Measurements from ENCODE around the gene P2RX7. TPM values are rescaled to one million over a fixed set of nuclear protein-coding genes. Genes with fewer than 3 reads are reported as not detected.

P2RX7 gene
- total RNA-seq, 1 experiment from 2014 or later: 0.17 TPM

DNA sequence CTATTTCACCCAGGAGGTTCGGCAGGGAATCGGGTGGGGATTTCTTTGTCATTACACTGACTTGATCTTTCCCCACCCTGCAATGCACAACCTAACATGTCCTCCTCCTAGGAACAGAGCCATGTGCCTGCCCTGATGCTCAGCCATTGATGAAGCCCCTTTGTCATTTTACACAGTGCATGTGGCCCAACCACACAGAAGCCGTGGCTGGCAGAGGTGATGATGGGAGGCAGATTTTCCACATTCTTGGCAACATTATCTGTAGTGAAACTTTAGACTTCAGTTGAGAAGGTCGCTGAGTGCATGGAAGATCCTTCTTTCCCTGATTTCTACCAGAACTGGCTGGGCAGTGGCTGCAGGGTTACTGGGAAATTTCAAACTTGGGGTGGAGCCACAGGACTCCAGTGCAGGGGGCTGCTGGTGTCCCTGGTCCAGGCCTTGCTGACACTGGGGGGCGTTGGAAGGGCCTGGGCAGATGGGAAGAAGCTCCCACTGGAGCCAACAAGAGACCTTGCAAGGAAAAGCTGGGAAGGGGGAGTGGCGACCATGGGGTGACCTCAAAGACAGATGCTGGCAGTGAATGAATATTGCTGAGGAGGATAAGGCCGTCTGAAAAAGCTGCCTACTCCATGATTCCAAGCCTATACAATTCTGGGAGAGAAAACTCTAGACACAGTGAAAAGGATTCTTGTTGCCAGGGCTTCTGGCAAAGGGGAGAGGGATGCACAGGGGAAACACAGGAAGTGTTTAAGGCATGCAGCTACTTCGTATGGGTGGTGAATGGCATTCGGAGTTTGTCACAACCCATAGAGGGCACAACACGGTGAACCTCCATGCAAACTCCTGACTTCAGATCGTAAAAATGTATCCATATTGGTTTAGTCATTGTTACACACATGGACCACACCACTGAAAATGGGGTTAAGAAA, 41.8 kb upstream of the P2RX7 start:
- no peak for DNase-seq (ENCODE audit: low spot score)
- H3K27ac ChIP-seq (ENCODE audit: low read depth, low read length, poor library complexity, severe bottlenecking): no peak overlapping the region
- H3K27me3 ChIP-seq (replicated peaks; ENCODE audit: insufficient read depth, low read depth, low read length, poor library complexity): no peaks in the 10 kb centered on the region
- peaks cover 7% of the 10 kb centered on the region for H3K4me1 ChIP-seq (ENCODE audit: insufficient read depth, low read length, poor library complexity, severe bottlenecking)
- H3K9me3 ChIP-seq (ENCODE audit: low read depth, low read length, poor library complexity, severe bottlenecking): no peaks in the 10 kb centered on the region
- intact Hi-C loops (cut with micrococcal nuclease; ENCODE audit: unreplicated experiment): loop anchor here (10.0 kb wide), 1 partner anchor 766 kb away; the partner anchor contains the start of gene PLA2G1B
- no peak overlapping the region for H3K4me3 ChIP-seq (ENCODE audit: low read depth, low read length, poor library complexity, severe bottlenecking)
- no peak for TF ChIP-seq CTCF (conservative IDR thresholded peaks at IDR 0.05; ENCODE audit: low read depth, low read length)
- no peak for TF ChIP-seq EZH2 (IDR thresholded peaks at IDR 0.05; ENCODE audit: borderline replicate concordance, low read depth, low read length, poor library complexity, severe bottlenecking)
- ChIA-PET POLR2A (ENCODE audit: low non-redundant PET) (interaction anchor here (0.5 kb wide), 1 partner anchor 1282 kb away, joined by 7 read pairs; no protein-coding TSS in a partner anchor), CTCF (no interaction called here)
- no TSS peak for BruUV-seq (replicated peaks)
- H3K36me3 ChIP-seq (ENCODE audit: insufficient read depth, low read length, poor library complexity, severe bottlenecking): no peaks in the 10 kb centered on the region

DNA sequence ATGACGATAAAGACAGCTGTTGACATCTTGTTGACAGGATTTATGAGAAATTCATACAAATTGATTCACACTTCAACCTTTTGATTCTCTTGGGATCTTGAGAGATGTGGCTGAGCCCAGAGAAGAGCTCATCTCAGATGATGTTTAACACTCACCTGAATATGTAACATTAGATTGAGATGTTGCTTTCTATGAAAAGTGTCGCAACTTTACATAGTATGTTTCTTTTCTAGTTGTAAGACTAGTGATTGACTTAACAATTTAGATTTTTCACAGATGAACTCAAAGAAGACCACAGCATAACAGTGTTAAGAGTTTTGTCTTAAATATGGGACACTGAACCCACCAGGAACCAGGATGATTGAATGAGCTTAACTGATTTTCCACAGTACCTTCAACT, 40.6 kb upstream of the P2RX7 start:
- ChIA-PET CTCF (no interaction called here), POLR2A (ENCODE audit: low non-redundant PET) (no interaction called here)
- Histone ChIP-seq H3K4me1 (ENCODE audit: insufficient read depth, low read length, poor library complexity, severe bottlenecking) (peaks cover 7% of the 10 kb centered on the region), H3K36me3 (ENCODE audit: insufficient read depth, low read length, poor library complexity, severe bottlenecking) (no peaks in the 10 kb centered on the region), H3K27ac (ENCODE audit: low read depth, low read length, poor library complexity, severe bottlenecking) (no peak overlapping the region), H3K9me3 (ENCODE audit: low read depth, low read length, poor library complexity, severe bottlenecking) (no peaks in the 10 kb centered on the region), H3K4me3 (ENCODE audit: low read depth, low read length, poor library complexity, severe bottlenecking) (no peak overlapping the region), H3K27me3 (replicated peaks; ENCODE audit: insufficient read depth, low read depth, low read length, poor library complexity) (no peaks in the 10 kb centered on the region)
- no peak for TF ChIP-seq EZH2 (IDR thresholded peaks at IDR 0.05; ENCODE audit: borderline replicate concordance, low read depth, low read length, poor library complexity, severe bottlenecking)
- no peak for TF ChIP-seq CTCF (conservative IDR thresholded peaks at IDR 0.05; ENCODE audit: low read depth, low read length)
- no TSS peak for BruUV-seq (replicated peaks)
- intact Hi-C loops (cut with micrococcal nuclease; ENCODE audit: unreplicated experiment): loop anchor here (10.0 kb wide), 1 partner anchor 767 kb away; the partner anchor contains the start of gene PLA2G1B
- no peak for DNase-seq (ENCODE audit: low spot score)

GRCh38 chr12:121093487-121093891, 39.2 kb upstream of the P2RX7 start:
- no peak for DNase-seq (ENCODE audit: low spot score)
- ChIA-PET POLR2A (ENCODE audit: low non-redundant PET) (interaction anchor here (0.6 kb wide), 1 partner anchor 703 kb away, joined by 5 read pairs; no protein-coding TSS in a partner anchor), CTCF (no interaction called here)
- no peak for TF ChIP-seq EZH2 (IDR thresholded peaks at IDR 0.05; ENCODE audit: borderline replicate concordance, low read depth, low read length, poor library complexity, severe bottlenecking)
- TF ChIP-seq CTCF (conservative IDR thresholded peaks at IDR 0.05; ENCODE audit: low read depth, low read length): no peak
- Histone ChIP-seq H3K9me3 (ENCODE audit: low read depth, low read length, poor library complexity, severe bottlenecking) (no peaks in the 10 kb centered on the region), H3K4me1 (ENCODE audit: insufficient read depth, low read length, poor library complexity, severe bottlenecking) (peaks cover 7% of the 10 kb centered on the region), H3K36me3 (ENCODE audit: insufficient read depth, low read length, poor library complexity, severe bottlenecking) (no peaks in the 10 kb centered on the region), H3K27ac (ENCODE audit: low read depth, low read length, poor library complexity, severe bottlenecking) (no peak overlapping the region), H3K4me3 (ENCODE audit: low read depth, low read length, poor library complexity, severe bottlenecking) (no peak overlapping the region), H3K27me3 (replicated peaks; ENCODE audit: insufficient read depth, low read depth, low read length, poor library complexity) (no peaks in the 10 kb centered on the region)
- BruUV-seq (replicated peaks): no TSS peak
- intact Hi-C loops (cut with micrococcal nuclease; ENCODE audit: unreplicated experiment): loop anchor here (10.0 kb wide), 1 partner anchor 769 kb away; the partner anchor contains the start of gene PLA2G1B

Data from A673 (cell line).